GM23338 (cell line): ENCODE data around the gene MTREX. TPM values are rescaled to one million over a fixed set of nuclear protein-coding genes. Genes with fewer than 3 reads are reported as not detected.

ENCODE experiments used
- ATAC-seq: fragments of 200-7000 bp; cut with Tn5 transposase; 3 replicates; pipeline ENCODE4 v1.9.1; 2020
- DNase-seq: peaks from one replicate; pipeline ENCODE4 v3.0.0-alpha.2; 2015; ENCODE audit warnings: low spot score
- H2AFZ ChIP-seq: fragments of 200-600 bp; sonication (generic); 2 replicates; pipeline ENCODE4 v1.8.0; 2016; ENCODE audit warnings: antibody characterized with exemption, mild to moderate bottlenecking, moderate library complexity
- H3F3A ChIP-seq: fragments of 200-600 bp; sonication (generic); replicated peaks from 2 replicates; pipeline ENCODE4 v1.8.0; 2017; ENCODE audit warnings: antibody characterized with exemption, mixed run types, low read depth
- H3K27ac ChIP-seq: fragments of 200-600 bp; sonication (generic); 2 replicates; pipeline ENCODE4 v1.6.1; 2016; ENCODE audit warnings: low read depth
- H3K27me3 ChIP-seq: fragments of 200-600 bp; sonication (generic); 2 replicates; pipeline ENCODE4 v1.8.0; 2016; ENCODE audit warnings: mild to moderate bottlenecking, mixed run types, moderate library complexity; ENCODE audit not compliant: insufficient read depth
- H3K36me3 ChIP-seq: fragments of 200-600 bp; sonication (generic); 2 replicates; pipeline ENCODE4 v1.8.0; 2016; ENCODE audit warnings: mild to moderate bottlenecking; ENCODE audit not compliant: insufficient read depth
- H3K4me1 ChIP-seq: fragments of 200-600 bp; sonication (generic); 2 replicates; pipeline ENCODE4 v1.8.0; 2016; ENCODE audit warnings: mild to moderate bottlenecking, moderate library complexity; ENCODE audit not compliant: insufficient read depth
- H3K4me2 ChIP-seq: fragments of 200-600 bp; sonication (generic); 2 replicates; pipeline ENCODE4 v1.7.1; 2017; ENCODE audit warnings: mixed run types
- H3K4me3 ChIP-seq: fragments of 200-600 bp; sonication (generic); 2 replicates; pipeline ENCODE4 v1.6.1; 2016; ENCODE audit warnings: mixed run types
- H3K79me2 ChIP-seq: fragments of 200-600 bp; sonication (generic); replicated peaks from 2 replicates; pipeline ENCODE4 v1.8.0; 2017; ENCODE audit warnings: mild to moderate bottlenecking; ENCODE audit not compliant: insufficient read depth
- H3K9me2 ChIP-seq: fragments of 200-600 bp; sonication (generic); 2 replicates; pipeline ENCODE4 v1.8.0; 2017; ENCODE audit not compliant: insufficient read depth
- H4K20me1 ChIP-seq: fragments of 200-600 bp; sonication (generic); replicated peaks from 2 replicates; pipeline ENCODE4 v1.8.0; 2017; ENCODE audit warnings: mild to moderate bottlenecking; ENCODE audit not compliant: insufficient read depth
- H3K27ac Mint-ChIP-seq: 2 replicates; pipeline ENCODE4 v1.8.0; 2020; ENCODE audit warnings: inconsistent platforms, mild to moderate bottlenecking, moderate library complexity, mixed read lengths
- H3K27me3 Mint-ChIP-seq: 3 replicates; pipeline ENCODE4 v1.8.0; 2022; ENCODE audit warnings: low read depth, mild to moderate bottlenecking, moderate library complexity, mixed read lengths, inconsistent platforms; ENCODE audit not compliant: insufficient read depth, poor library complexity
- H3K36me3 Mint-ChIP-seq: 3 replicates; pipeline ENCODE4 v1.8.0; 2021; ENCODE audit warnings: low read depth, mild to moderate bottlenecking, inconsistent platforms, moderate library complexity, mixed read lengths
- H3K4me1 Mint-ChIP-seq: 3 replicates; pipeline ENCODE4 v1.8.0; 2020; ENCODE audit warnings: mild to moderate bottlenecking, inconsistent platforms, mixed read lengths
- H3K4me3 Mint-ChIP-seq: 3 replicates; pipeline ENCODE4 v1.8.0; 2021; ENCODE audit warnings: moderate library complexity, mild to moderate bottlenecking, inconsistent platforms, mixed read lengths
- H3K9me3 Mint-ChIP-seq: 3 replicates; pipeline ENCODE4 v1.8.0; 2020; ENCODE audit warnings: moderate library complexity, mild to moderate bottlenecking, inconsistent platforms, mixed read lengths
- JUNB ChIP-seq: IDR thresholded peaks from one replicate; pipeline ENCODE4 v1.6.1; 2016; ENCODE audit warnings: antibody characterized with exemption; ENCODE audit not compliant: unreplicated experiment
- POLR2AphosphoS5 ChIP-seq: IDR thresholded peaks from 2 replicates; pipeline ENCODE4 v1.6.1; 2016; ENCODE audit warnings: antibody characterized with exemption, low read depth
- ZNF331 ChIP-seq: fragments of 250-450 bp; sonication (Bioruptor Pico); IDR thresholded peaks from 2 replicates; pipeline ENCODE4 v1.5.0; 2020; ENCODE audit warnings: low read depth, mild to moderate bottlenecking, moderate library complexity
- polyA plus RNA-seq: library from polyadenylated mRNA; unstranded; fragments of >200 nt; fragmentation: Nextera tagmentation; extraction: Ambion mirVana; gene quantifications from 2 replicates; pipeline ENCODE4 v1.2.1, GENCODE V29; 2016
- total RNA-seq: library from RNA; depleted of rRNA; stranded (reverse); fragments of >200 nt; shearing (Covaris generic); gene quantifications from 2 replicates; pipeline ENCODE4 v1.2.3, GENCODE V29; 2014
- TF ChIP-seq, protein P1 (sequence below): IDR thresholded peaks from 2 replicates; pipeline ENCODE4 v1.6.1; 2016; ENCODE audit warnings: antibody characterized with exemption
- TF ChIP-seq, protein P2 (sequence below): fragments of 250-450 bp; sonication (Bioruptor Pico); IDR thresholded peaks from 2 replicates; pipeline ENCODE4 v1.5.0; 2020; ENCODE audit warnings: mild to moderate bottlenecking, moderate library complexity
- TF ChIP-seq, protein P3 (sequence below), 2 experiments: fragments of 200-600 bp in 1 of 2; sonication (generic) in 1 of 2; conservative IDR thresholded peaks; 2 replicates each; pipeline versions ENCODE4 v1.5.1 to v1.6.1; 2016 to 2017; ENCODE audit warnings: antibody characterized with exemption in 2 of 2, low read depth in 2 of 2, mild to moderate bottlenecking in 2 of 2, moderate library complexity in 1 of 2

The MTREX gene
- total and polyA plus RNA-seq, 2 experiments from 2014 or later: 47.5 to 94.9 TPM

- Histone ChIP-seq H3K27ac (no peak overlapping the region), H3K27me3 (no peaks in the 10 kb centered on the region), H3K79me2 (peaks cover 70% of the 10 kb centered on the region), H3F3A (no peaks in the 10 kb centered on the region), H3K4me3 (no peak overlapping the region), H3K4me1 (no peaks in the 10 kb centered on the region), H3K4me2 (no peak overlapping the region), H2AFZ (no peak overlapping the region), H4K20me1 (peaks cover 7% of the 10 kb centered on the region; the same call in 1 of the 2 replicates), H3K36me3 (peaks cover 9% of the 10 kb centered on the region; the same call in 1 of the 2 replicates), H3K9me2 (no peaks in the 10 kb centered on the region)
- Mint-ChIP-seq H3K36me3 (peaks cover 56% of the 10 kb centered on the region), H3K4me1 (no peaks in the 10 kb centered on the region), H3K27me3 (no peaks in the 10 kb centered on the region), H3K9me3 (no peaks in the 10 kb centered on the region), H3K4me3 (no peak overlapping the region), H3K27ac (no peak overlapping the region)
- ATAC-seq (no peak), DNase-seq (no peak)
- TF ChIP-seq POLR2AphosphoS5 (no peak), JUNB (no peak), ZNF331 (no peak)
- TF ChIP-seq, protein P1, sequence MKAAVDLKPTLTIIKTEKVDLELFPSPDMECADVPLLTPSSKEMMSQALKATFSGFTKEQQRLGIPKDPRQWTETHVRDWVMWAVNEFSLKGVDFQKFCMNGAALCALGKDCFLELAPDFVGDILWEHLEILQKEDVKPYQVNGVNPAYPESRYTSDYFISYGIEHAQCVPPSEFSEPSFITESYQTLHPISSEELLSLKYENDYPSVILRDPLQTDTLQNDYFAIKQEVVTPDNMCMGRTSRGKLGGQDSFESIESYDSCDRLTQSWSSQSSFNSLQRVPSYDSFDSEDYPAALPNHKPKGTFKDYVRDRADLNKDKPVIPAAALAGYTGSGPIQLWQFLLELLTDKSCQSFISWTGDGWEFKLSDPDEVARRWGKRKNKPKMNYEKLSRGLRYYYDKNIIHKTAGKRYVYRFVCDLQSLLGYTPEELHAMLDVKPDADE: no peak
- TF ChIP-seq, protein P2, sequence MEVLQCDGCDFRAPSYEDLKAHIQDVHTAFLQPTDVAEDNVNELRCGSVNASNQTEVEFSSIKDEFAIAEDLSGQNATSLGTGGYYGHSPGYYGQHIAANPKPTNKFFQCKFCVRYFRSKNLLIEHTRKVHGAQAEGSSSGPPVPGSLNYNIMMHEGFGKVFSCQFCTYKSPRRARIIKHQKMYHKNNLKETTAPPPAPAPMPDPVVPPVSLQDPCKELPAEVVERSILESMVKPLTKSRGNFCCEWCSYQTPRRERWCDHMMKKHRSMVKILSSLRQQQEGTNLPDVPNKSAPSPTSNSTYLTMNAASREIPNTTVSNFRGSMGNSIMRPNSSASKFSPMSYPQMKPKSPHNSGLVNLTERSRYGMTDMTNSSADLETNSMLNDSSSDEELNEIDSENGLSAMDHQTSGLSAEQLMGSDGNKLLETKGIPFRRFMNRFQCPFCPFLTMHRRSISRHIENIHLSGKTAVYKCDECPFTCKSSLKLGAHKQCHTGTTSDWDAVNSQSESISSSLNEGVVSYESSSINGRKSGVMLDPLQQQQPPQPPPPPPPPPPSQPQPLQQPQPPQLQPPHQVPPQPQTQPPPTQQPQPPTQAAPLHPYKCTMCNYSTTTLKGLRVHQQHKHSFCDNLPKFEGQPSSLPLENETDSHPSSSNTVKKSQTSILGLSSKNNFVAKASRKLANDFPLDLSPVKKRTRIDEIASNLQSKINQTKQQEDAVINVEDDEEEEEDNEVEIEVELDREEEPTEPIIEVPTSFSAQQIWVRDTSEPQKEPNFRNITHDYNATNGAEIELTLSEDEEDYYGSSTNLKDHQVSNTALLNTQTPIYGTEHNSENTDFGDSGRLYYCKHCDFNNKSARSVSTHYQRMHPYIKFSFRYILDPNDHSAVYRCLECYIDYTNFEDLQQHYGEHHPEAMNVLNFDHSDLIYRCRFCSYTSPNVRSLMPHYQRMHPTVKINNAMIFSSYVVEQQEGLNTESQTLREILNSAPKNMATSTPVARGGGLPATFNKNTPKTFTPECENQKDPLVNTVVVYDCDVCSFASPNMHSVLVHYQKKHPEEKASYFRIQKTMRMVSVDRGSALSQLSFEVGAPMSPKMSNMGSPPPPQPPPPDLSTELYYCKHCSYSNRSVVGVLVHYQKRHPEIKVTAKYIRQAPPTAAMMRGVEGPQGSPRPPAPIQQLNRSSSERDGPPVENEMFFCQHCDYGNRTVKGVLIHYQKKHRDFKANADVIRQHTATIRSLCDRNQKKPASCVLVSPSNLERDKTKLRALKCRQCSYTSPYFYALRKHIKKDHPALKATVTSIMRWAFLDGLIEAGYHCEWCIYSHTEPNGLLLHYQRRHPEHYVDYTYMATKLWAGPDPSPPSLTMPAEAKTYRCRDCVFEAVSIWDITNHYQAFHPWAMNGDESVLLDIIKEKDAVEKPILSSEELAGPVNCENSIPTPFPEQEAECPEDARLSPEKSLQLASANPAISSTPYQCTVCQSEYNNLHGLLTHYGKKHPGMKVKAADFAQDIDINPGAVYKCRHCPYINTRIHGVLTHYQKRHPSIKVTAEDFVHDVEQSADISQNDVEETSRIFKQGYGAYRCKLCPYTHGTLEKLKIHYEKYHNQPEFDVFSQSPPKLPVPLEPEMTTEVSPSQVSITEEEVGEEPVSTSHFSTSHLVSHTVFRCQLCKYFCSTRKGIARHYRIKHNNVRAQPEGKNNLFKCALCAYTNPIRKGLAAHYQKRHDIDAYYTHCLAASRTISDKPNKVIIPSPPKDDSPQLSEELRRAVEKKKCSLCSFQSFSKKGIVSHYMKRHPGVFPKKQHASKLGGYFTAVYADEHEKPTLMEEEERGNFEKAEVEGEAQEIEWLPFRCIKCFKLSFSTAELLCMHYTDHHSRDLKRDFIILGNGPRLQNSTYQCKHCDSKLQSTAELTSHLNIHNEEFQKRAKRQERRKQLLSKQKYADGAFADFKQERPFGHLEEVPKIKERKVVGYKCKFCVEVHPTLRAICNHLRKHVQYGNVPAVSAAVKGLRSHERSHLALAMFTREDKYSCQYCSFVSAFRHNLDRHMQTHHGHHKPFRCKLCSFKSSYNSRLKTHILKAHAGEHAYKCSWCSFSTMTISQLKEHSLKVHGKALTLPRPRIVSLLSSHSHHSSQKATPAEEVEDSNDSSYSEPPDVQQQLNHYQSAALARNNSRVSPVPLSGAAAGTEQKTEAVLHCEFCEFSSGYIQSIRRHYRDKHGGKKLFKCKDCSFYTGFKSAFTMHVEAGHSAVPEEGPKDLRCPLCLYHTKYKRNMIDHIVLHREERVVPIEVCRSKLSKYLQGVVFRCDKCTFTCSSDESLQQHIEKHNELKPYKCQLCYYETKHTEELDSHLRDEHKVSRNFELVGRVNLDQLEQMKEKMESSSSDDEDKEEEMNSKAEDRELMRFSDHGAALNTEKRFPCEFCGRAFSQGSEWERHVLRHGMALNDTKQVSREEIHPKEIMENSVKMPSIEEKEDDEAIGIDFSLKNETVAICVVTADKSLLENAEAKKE (CRISPR knock-in tag): no peak
- TF ChIP-seq, protein P3, sequence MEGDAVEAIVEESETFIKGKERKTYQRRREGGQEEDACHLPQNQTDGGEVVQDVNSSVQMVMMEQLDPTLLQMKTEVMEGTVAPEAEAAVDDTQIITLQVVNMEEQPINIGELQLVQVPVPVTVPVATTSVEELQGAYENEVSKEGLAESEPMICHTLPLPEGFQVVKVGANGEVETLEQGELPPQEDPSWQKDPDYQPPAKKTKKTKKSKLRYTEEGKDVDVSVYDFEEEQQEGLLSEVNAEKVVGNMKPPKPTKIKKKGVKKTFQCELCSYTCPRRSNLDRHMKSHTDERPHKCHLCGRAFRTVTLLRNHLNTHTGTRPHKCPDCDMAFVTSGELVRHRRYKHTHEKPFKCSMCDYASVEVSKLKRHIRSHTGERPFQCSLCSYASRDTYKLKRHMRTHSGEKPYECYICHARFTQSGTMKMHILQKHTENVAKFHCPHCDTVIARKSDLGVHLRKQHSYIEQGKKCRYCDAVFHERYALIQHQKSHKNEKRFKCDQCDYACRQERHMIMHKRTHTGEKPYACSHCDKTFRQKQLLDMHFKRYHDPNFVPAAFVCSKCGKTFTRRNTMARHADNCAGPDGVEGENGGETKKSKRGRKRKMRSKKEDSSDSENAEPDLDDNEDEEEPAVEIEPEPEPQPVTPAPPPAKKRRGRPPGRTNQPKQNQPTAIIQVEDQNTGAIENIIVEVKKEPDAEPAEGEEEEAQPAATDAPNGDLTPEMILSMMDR (conservative IDR thresholded peaks at IDR 0.05; ENCODE audit: low read depth in 2 of 2): no peak
These were observed 19.5 kb downstream of the MTREX start for GRCh38 chr5:55327281-55327680.
